Mucosa of stomach (tissue), 1 donor: Measurements from ENCODE around the gene NFKB1.

Experiments
- H3K27me3 ChIP-seq: one replicate; pipeline ENCODE4 v1.7.0; 2013; ENCODE audit warnings: mild to moderate bottlenecking, low read length; ENCODE audit not compliant: control insufficient read depth, insufficient read depth
- H3K36me3 ChIP-seq: one replicate; pipeline ENCODE4 v1.7.0; 2013; ENCODE audit warnings: low read length; ENCODE audit not compliant: control insufficient read depth, insufficient read depth
- H3K4me1 ChIP-seq: one replicate; pipeline ENCODE4 v1.7.0; 2013; ENCODE audit warnings: mild to moderate bottlenecking, low read length; ENCODE audit not compliant: control insufficient read depth, insufficient read depth
- H3K4me3 ChIP-seq: one replicate; pipeline ENCODE4 v1.7.0; 2013; ENCODE audit warnings: low read length
- H3K9ac ChIP-seq: one replicate; pipeline ENCODE4 v1.7.0; 2013; ENCODE audit warnings: mild to moderate bottlenecking, low read length, moderate library complexity
- H3K9me3 ChIP-seq: one replicate; pipeline ENCODE4 v1.7.0; 2013; ENCODE audit warnings: mild to moderate bottlenecking, low read length, moderate library complexity; ENCODE audit not compliant: control insufficient read depth
- donor health status: Pancreatic carcinoma.

The NFKB1 gene

DNA sequence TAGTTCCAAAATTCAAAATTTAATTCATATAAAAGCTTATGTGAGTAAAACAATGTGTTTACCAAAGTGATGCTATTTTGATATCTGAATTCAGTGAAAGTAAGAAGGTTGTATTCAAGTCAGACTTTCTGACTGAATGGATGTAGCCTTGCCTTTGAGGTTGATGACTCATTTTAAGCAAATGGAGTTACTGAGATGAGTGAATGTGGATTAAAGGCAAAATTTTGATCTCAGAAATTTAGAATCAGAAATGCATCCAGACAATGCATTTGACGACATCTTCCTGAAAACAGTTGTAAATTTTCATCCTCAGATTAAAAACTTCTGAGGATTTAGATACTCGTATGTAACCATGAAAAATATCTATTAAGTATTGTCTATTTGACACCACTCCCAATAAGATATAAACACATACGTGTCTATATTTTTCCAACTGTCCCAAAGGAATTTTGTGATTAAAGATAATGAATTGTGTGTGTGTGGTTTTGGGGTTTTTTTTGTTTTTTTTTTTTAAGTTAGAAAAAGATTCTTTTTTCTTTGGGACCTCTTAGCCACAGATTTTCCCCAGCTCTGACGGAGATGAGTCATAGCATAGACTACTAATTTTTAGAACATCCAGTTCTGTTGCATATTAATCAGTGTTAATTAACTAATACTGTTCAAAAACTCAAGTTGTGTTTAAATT lies 34.4 kb downstream of the NFKB1 start:
- H3K4me1 ChIP-seq, result peaks cover 6% of the 10 kb centered on the region
- no peak overlapping the region for H3K4me3 ChIP-seq
- H3K9ac ChIP-seq, result no peak overlapping the region
- H3K27me3 ChIP-seq, result no peaks in the 10 kb centered on the region
- H3K9me3 ChIP-seq, result no peaks in the 10 kb centered on the region
- H3K36me3 ChIP-seq, result no peaks in the 10 kb centered on the region

DNA sequence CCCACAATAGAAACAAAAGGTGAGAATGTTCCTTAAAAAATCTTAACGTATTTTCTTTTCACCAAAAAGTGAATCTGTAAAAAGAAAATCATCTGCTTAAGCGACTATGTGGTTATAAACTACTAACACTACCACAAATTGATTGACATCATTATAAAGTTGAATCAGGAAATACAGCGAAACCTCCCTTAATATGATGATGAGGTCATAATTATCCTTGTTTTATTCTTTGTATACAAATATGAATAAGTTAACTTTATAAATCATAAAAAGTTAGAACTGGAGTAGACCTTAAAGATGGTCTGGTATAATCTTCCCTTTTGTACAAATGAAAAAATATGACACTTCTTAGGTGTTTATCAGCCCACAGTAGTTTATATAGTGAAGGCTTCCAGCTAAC lies 35.6 kb downstream of the NFKB1 start:
- H3K9ac ChIP-seq, result no peak overlapping the region
- no peaks in the 10 kb centered on the region for H3K36me3 ChIP-seq
- H3K27me3 ChIP-seq, result no peaks in the 10 kb centered on the region
- peaks cover 6% of the 10 kb centered on the region for H3K4me1 ChIP-seq
- no peak overlapping the region for H3K4me3 ChIP-seq
- H3K9me3 ChIP-seq, result no peaks in the 10 kb centered on the region

DNA sequence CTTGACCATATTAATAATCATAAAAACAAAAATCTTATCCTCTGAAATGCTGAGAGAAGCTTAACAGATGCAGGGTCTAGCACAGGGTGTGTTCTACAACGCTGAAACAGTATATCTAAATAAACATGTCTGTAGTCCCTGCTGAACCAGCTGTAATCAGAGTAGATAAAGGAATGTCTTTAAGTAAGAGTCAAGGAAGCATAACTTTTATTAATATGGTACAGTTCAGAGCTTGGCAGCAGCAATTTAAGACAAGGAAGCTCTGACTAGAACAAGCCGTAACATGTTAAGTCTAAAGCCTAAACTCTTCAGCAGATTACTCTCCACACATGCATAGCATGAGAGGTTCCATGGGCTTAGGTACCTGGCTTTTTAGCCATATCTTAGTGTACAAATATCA lies 36.1 kb downstream of the NFKB1 start:
- H3K27me3 ChIP-seq, result no peaks in the 10 kb centered on the region
- H3K9me3 ChIP-seq, result no peaks in the 10 kb centered on the region
- no peak overlapping the region for H3K4me3 ChIP-seq
- H3K9ac ChIP-seq, result no peak overlapping the region
- H3K4me1 ChIP-seq, result peaks cover 6% of the 10 kb centered on the region
- H3K36me3 ChIP-seq, result no peaks in the 10 kb centered on the region

DNA sequence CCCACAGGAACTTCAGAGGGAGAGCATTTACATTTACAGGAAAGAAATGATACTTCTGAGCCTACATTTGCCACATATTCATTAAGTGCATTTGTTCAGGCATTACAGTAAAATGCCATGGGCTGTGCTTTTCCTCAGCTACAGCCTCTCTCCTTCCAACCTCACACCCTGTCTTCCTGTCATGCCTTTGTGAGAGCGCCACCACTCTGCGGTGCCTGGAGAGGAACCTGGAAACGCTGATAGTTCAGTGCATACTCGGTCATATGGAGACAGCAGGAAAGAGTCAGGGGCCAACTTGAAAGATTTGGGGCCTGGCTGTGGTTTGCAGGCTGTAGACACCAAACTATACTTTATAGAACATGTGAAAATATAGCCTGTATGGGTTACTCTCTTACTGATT lies 40.5 kb downstream of the NFKB1 start:
- no peaks in the 10 kb centered on the region for H3K9me3 ChIP-seq
- no peak overlapping the region for H3K9ac ChIP-seq
- no peak overlapping the region for H3K4me3 ChIP-seq
- no peaks in the 10 kb centered on the region for H3K36me3 ChIP-seq
- H3K27me3 ChIP-seq, result no peaks in the 10 kb centered on the region
- H3K4me1 ChIP-seq, result peaks cover 6% of the 10 kb centered on the region

DNA sequence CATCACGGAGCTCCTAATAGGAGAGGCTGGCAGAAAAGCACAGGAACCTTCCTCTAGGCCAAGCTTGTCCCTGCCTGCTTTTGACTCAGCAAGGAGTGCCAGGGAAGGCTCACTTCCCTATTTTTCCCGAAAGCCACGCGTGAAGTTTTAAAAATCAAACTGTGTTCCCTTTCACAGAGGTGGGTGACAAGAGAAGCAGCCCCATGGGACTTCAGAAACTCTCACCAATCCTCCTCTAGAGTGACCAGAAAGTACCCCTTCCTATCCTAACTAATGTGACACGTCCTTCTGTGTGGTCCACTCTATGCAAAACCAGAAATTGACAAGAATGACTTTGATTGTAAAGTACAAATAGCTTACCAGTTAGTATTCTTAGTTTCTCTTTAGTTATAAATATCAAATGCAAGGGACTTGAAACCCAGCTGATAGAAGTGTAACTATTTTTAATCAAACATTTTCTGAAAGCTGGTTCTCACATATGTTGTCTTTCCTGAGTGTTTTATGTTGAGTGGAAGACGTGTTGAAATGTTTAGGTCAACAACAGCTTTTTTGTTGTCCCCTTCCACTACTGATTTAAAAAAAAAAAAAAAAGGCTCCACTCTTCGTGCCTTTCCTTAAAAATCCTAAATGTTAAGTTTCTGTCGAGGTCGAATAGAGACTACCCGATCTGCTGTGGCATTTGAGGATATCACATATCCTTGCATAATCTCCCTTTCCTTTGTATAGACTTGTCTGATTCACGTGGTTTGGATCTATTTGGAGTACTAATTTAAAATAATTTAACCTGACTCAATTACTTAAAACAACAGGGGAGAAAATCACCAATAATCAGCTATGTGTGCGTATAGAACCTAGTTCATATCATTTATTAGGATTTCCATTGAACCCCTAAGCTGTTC lies 42.1 kb downstream of the NFKB1 start:
- no peaks in the 10 kb centered on the region for H3K27me3 ChIP-seq
- no peaks in the 10 kb centered on the region for H3K36me3 ChIP-seq
- H3K9ac ChIP-seq, result no peak overlapping the region
- no peaks in the 10 kb centered on the region for H3K9me3 ChIP-seq
- H3K4me3 ChIP-seq, result no peak overlapping the region
- H3K4me1 ChIP-seq, result no peaks in the 10 kb centered on the region

DNA sequence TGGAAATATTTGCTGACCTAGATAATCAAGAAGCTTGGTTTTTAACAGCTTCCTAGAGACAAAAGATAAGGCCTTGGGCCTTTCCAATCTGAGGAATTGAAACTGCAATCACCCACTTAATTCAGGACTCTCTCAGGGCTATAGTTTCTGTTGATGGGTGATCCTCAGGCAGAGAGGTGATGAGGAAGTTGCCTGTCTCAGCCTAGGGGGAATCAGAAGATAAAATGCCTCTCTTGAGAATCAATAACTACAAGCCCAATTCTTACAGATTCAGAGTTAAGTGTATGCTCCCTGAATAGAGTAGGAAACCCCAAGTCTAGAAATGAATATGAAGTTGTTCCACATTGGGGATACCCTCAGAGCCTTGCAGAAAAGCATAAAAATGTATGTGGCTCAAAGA lies 45.5 kb downstream of the NFKB1 start:
- Histone ChIP-seq H3K9ac (no peak overlapping the region), H3K4me3 (no peak overlapping the region), H3K36me3 (no peaks in the 10 kb centered on the region), H3K4me1 (no peaks in the 10 kb centered on the region), H3K27me3 (no peaks in the 10 kb centered on the region), H3K9me3 (no peaks in the 10 kb centered on the region)

DNA sequence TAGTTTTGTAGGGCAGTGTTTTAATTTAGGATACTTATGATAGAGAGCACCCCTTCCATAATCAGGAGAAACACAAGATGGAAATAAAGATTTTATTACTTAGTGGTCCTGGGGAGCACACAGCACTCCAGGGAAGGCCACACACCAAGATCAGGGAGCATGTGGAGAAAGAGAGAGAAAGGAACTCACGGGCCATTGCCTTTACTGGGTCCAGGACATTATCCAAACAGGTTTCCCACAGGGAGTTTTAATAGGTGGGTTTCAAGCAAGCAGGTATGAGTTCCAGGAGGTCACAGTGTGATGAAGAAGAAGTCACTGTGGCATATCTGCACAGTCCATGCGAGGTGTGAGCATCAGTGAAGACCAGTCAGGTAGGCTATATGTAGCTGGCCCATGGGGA lies 46.8 kb downstream of the NFKB1 start:
- Histone ChIP-seq H3K27me3 (no peaks in the 10 kb centered on the region), H3K9ac (no peak overlapping the region), H3K9me3 (no peaks in the 10 kb centered on the region), H3K4me1 (no peaks in the 10 kb centered on the region), H3K36me3 (no peaks in the 10 kb centered on the region), H3K4me3 (no peak overlapping the region)

DNA sequence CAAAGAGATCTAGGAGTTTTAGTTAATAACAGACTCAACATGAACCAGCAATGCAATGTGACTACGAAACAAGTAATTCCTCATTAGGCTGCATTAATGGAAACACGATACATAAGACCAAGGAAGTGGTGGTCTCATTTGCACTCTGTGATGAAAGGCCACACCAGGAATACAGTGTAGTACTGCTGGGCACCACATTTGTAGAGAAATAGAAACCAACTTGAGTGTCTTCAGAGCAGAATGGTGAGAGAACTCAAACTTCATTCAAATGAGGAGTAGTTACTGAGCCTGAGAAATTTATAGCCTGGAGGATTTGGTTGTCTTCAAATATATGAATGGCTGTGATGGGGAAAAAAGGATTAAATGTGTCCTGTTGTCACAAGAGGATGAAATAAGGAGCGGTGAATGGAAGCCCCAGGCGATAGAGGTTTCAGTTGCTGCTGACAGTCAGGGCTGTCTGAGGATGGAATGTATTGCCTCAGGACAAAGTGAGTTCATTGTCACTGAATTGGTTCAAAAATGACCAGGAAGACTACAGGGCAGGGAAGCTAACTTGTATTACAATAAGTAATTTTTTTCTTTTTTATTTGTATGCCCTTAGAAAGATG lies 50.9 kb downstream of the NFKB1 start:
- H3K4me3 ChIP-seq, result no peak overlapping the region
- H3K36me3 ChIP-seq, result no peaks in the 10 kb centered on the region
- no peak overlapping the region for H3K9ac ChIP-seq
- H3K27me3 ChIP-seq, result no peaks in the 10 kb centered on the region
- no peaks in the 10 kb centered on the region for H3K9me3 ChIP-seq
- no peaks in the 10 kb centered on the region for H3K4me1 ChIP-seq

DNA sequence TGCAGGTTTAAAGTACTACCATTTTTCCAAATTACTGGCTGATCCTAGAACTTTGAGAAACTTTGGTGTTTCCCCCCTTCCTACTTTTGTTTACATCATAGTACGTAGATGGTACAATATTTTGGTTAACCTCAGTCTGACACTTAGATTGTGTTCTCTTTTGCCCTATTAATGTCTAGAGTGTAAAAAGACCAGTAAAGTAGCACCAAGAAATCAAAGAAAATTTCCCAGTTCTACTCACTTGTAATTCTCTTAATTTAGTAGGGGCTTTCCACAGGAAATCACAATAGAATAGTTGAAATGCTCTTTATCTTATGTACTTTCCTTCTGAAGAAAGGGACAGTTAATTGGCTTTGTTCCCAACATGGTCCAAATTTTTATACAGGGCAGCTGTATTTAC lies 51.6 kb downstream of the NFKB1 start:
- no peaks in the 10 kb centered on the region for H3K36me3 ChIP-seq
- H3K4me3 ChIP-seq, result no peak overlapping the region
- no peak overlapping the region for H3K9ac ChIP-seq
- no peaks in the 10 kb centered on the region for H3K4me1 ChIP-seq
- H3K9me3 ChIP-seq, result no peaks in the 10 kb centered on the region
- no peaks in the 10 kb centered on the region for H3K27me3 ChIP-seq

DNA sequence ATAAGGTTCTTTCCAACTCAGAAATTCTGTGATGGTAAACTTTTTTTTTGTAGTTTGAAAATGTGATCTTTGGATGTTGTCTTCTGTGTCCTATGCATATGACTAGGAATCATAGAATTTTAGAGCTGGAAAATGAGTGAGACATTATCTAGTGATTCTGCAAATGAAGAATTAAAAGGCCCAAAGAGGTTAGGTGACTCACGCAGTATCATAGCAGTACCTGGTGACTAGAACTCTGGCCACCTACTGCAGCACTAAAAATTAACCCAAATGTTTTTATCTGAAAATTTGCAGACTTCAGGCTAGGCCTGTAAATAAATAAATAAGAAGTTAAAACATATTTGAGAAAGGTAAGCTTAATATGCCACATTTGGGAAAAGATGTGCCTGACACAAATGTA lies 52.8 kb downstream of the NFKB1 start:
- Histone ChIP-seq H3K4me1 (no peaks in the 10 kb centered on the region), H3K36me3 (no peaks in the 10 kb centered on the region), H3K4me3 (no peak overlapping the region), H3K9ac (no peak overlapping the region), H3K27me3 (no peaks in the 10 kb centered on the region), H3K9me3 (no peaks in the 10 kb centered on the region)

DNA sequence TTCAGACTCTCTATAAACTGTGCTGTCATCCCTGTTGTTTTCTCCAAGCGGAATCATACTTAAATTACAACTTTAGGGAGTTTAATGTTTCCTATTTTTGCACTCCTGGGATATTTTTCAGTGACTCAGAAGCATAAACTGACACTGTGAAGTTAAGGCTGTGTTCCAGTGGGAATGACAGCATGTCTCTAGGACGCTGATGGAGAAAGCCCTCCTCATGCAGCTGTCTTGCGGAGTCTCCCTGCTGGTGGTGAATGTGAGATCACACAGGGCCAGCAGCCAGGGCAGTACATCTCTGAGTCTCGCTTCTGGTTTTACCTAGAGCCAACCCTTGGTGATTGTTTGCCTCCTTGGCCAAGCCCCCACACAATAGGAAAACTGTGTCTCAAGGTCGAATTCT lies 53.3 kb downstream of the NFKB1 start:
- Histone ChIP-seq H3K9me3 (no peaks in the 10 kb centered on the region), H3K36me3 (no peaks in the 10 kb centered on the region), H3K4me3 (no peak overlapping the region), H3K9ac (no peak overlapping the region), H3K4me1 (no peaks in the 10 kb centered on the region), H3K27me3 (no peaks in the 10 kb centered on the region)

DNA sequence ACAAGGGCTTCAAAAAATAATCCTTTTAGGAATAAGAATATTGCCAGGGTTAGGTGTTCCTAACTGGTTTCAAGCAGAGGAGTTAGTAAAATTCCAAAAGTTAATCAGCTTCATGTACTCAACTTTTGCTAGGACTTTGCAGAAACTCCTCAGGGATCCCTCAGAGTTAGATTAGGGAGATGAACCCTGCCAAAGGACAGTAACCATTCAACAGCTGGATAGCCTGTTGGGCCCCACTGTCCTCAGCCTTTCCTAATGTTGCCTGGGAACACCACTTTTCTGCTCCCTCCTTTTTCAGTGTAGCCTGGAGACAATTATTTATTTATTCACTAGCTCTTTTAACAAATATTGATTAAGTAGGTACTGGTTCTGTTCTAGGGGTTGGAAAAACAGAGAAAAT lies 53.8 kb downstream of the NFKB1 start:
- H3K9me3 ChIP-seq, result no peaks in the 10 kb centered on the region
- H3K27me3 ChIP-seq, result no peaks in the 10 kb centered on the region
- H3K9ac ChIP-seq, result no peak overlapping the region
- H3K4me3 ChIP-seq, result no peak overlapping the region
- no peaks in the 10 kb centered on the region for H3K4me1 ChIP-seq
- no peaks in the 10 kb centered on the region for H3K36me3 ChIP-seq
